PC-3 (cell line): ENCODE results near the gene KCNQ1. TPM values are rescaled to one million over a fixed set of nuclear protein-coding genes. Genes with fewer than 3 reads are reported as not detected.

Source experiments
- ATAC-seq: fragments of 200-7000 bp; cut with Tn5 transposase; 2 replicates; pipeline ENCODE4 v1.9.1; 2020; ENCODE audit warnings: mild to moderate bottlenecking, moderate library complexity
- BruUV-seq: library from RNA; stranded (reverse); fragments of 400-500 nt; replicated peaks from 2 replicates; lab custom pipeline; 2021; lab: Mats Ljungman, UMichigan
- CTCF ChIA-PET: fragments of 300-600 bp; sonication (Branson Sonifier 250); formaldehyde crosslinking; loops from one replicate; lab custom pipeline; 2022; ENCODE audit warnings: antibody characterized with exemption; lab: Charles Lee
- POLR2A ChIA-PET: fragments of 300-600 bp; sonication (Branson Sonifier 250); formaldehyde crosslinking; loops from one replicate; lab custom pipeline; 2022; ENCODE audit warnings: antibody characterized with exemption; ENCODE audit not compliant: unreplicated experiment; lab: Charles Lee
- DNase-seq: peaks from one replicate; pipeline ENCODE4 v3.0.0-alpha.2; 2015
- H2AFZ ChIP-seq: fragments of 300-600 bp; sonication (generic); 2 replicates; pipeline ENCODE4 v1.6.0; 2016; ENCODE audit warnings: antibody characterized with exemption, low read length
- H3F3A ChIP-seq: fragments of 300-600 bp; sonication (generic); one replicate; pipeline ENCODE4 v1.6.0; 2017; ENCODE audit warnings: antibody characterized with exemption, low read length, control low read depth, mild to moderate bottlenecking; ENCODE audit not compliant: unreplicated experiment
- H3K27ac ChIP-seq: fragments of 300-600 bp; sonication (generic); 2 replicates; pipeline ENCODE4 v1.5.1; 2016; ENCODE audit warnings: mild to moderate bottlenecking, low read length
- H3K27me3 ChIP-seq: fragments of 300-600 bp; sonication (generic); 2 replicates; pipeline ENCODE4 v1.6.1; 2016; ENCODE audit warnings: low read length, mixed read lengths
- H3K36me3 ChIP-seq: fragments of 300-600 bp; sonication (generic); 2 replicates; pipeline ENCODE4 v1.6.1; 2016; ENCODE audit warnings: low read depth, mixed run types, low read length, mixed read lengths
- H3K4me1 ChIP-seq: fragments of 300-600 bp; sonication (generic); 2 replicates; pipeline ENCODE4 v1.5.1; 2016; ENCODE audit warnings: low read length; ENCODE audit not compliant: insufficient read depth
- H3K4me2 ChIP-seq: fragments of 300-600 bp; sonication (generic); 2 replicates; pipeline ENCODE4 v1.6.0; 2016; ENCODE audit warnings: low read length
- H3K4me3 ChIP-seq: fragments of 300-600 bp; sonication (generic); 2 replicates; pipeline ENCODE4 v1.5.1; 2016; ENCODE audit warnings: mild to moderate bottlenecking, low read length, mixed read lengths
- H3K79me2 ChIP-seq: fragments of 300-600 bp; sonication (generic); 2 replicates; pipeline ENCODE4 v1.6.1; 2017; ENCODE audit warnings: low read length, mixed read lengths
- H3K9ac ChIP-seq: fragments of 300-600 bp; sonication (generic); 2 replicates; pipeline ENCODE4 v1.6.0; 2016; ENCODE audit warnings: mild to moderate bottlenecking, low read length
- H3K9me2 ChIP-seq: fragments of 300-600 bp; sonication (generic); replicated peaks from 2 replicates; pipeline ENCODE4 v1.6.1; 2016; ENCODE audit warnings: mixed run types, low read length, mixed read lengths
- H3K9me3 ChIP-seq: fragments of 300-600 bp; sonication (generic); 2 replicates; pipeline ENCODE4 v1.6.1; 2016; ENCODE audit warnings: low read length, mixed read lengths
- H4K20me1 ChIP-seq: fragments of 300-600 bp; sonication (generic); 2 replicates; pipeline ENCODE4 v1.6.1; 2016; ENCODE audit warnings: low read length, mixed read lengths
- CTCF ChIP-seq: fragments of 300-600 bp; sonication (generic); conservative IDR thresholded peaks from 2 replicates; pipeline ENCODE4 v1.5.1; 2017; ENCODE audit warnings: antibody characterized with exemption, low read depth, mild to moderate bottlenecking, low read length
- EZH2 ChIP-seq: fragments of 300-600 bp; sonication (generic); IDR thresholded peaks from one replicate; pipeline ENCODE4 v1.6.1; 2017; ENCODE audit warnings: antibody characterized with exemption, mild to moderate bottlenecking, low read length; ENCODE audit not compliant: unreplicated experiment
- EZH2phosphoT487 ChIP-seq: fragments of 300-600 bp; sonication (generic); IDR thresholded peaks from 2 replicates; pipeline ENCODE4 v1.6.1; 2018; ENCODE audit warnings: mild to moderate bottlenecking, antibody characterized with exemption, low read length, borderline replicate concordance
- intact Hi-C: fragments of 100-400 bp; cut with micrococcal nuclease; formaldehyde crosslinking; loops from 2 replicates; pipeline ENCODE4 v1.9.0; 2023
- total RNA-seq: library from RNA; depleted of rRNA; stranded (reverse); fragments of >200 nt; gene quantifications from 2 replicates; pipeline ENCODE4 v1.2.3, GENCODE V29; 2014

The KCNQ1 gene
- total RNA-seq, 1 experiment from 2014 or later: 0.40 TPM

GRCh38 chr11:2819316-2819715 lies 374.5 kb downstream of the KCNQ1 start:
- H2AFZ ChIP-seq: no peak overlapping the region
- no peak overlapping the region for H3K27ac ChIP-seq
- no peaks in the 10 kb centered on the region for H3K4me1 ChIP-seq
- ATAC-seq: no peak
- H3K27me3 ChIP-seq: no peaks in the 10 kb centered on the region
- no peaks in the 10 kb centered on the region for H3K36me3 ChIP-seq
- no peak for TF ChIP-seq EZH2phosphoT487
- TF ChIP-seq EZH2: no peak
- TF ChIP-seq CTCF: no peak
- ChIA-PET CTCF (no interaction called here), POLR2A (no interaction called here)
- no peaks in the 10 kb centered on the region for H3F3A ChIP-seq
- no peak overlapping the region for H3K9ac ChIP-seq
- no peak overlapping the region for H3K4me3 ChIP-seq
- no peak overlapping the region for H3K4me2 ChIP-seq
- intact Hi-C loops: no loop called here
- H3K9me2 ChIP-seq: no peaks in the 10 kb centered on the region
- H3K79me2 ChIP-seq: no peaks in the 10 kb centered on the region
- peaks cover 9% of the 10 kb centered on the region; the same call in 1 of the 2 replicates for H3K9me3 ChIP-seq
- no peak for DNase-seq
- H4K20me1 ChIP-seq: no peaks in the 10 kb centered on the region
- no TSS peak for BruUV-seq

- TF ChIP-seq EZH2 (no peak), EZH2phosphoT487 (no peak), CTCF (no peak)
- Histone ChIP-seq H2AFZ (no peak overlapping the region), H4K20me1 (no peaks in the 10 kb centered on the region), H3K4me3 (no peak overlapping the region), H3K27me3 (no peaks in the 10 kb centered on the region), H3K27ac (no peak overlapping the region), H3K36me3 (no peaks in the 10 kb centered on the region), H3K4me2 (no peak overlapping the region), H3K9me3 (peaks cover 9% of the 10 kb centered on the region; the same call in 1 of the 2 replicates), H3K9ac (no peak overlapping the region), H3K4me1 (peaks cover 11% of the 10 kb centered on the region), H3K9me2 (no peaks in the 10 kb centered on the region), H3K79me2 (no peaks in the 10 kb centered on the region), H3F3A (no peaks in the 10 kb centered on the region)
- DNase-seq (no peak), ATAC-seq (no peak)
- ChIA-PET POLR2A (no interaction called here), CTCF (no interaction called here)
- intact Hi-C loops: no loop called here
- BruUV-seq: no TSS peak
Observed at GRCh38 chr11:2820976-2821375, 376.2 kb downstream of the KCNQ1 start.

GRCh38 chr11:2821891-2822290 lies 377.1 kb downstream of the KCNQ1 start:
- no peak overlapping the region for H3K4me3 ChIP-seq
- no peaks in the 10 kb centered on the region for H3K79me2 ChIP-seq
- no peak overlapping the region for H3K27ac ChIP-seq
- ATAC-seq (no peak), DNase-seq (no peak)
- ChIA-PET POLR2A (no interaction called here), CTCF (no interaction called here)
- H4K20me1 ChIP-seq: no peaks in the 10 kb centered on the region
- H3K27me3 ChIP-seq: no peaks in the 10 kb centered on the region
- BruUV-seq: no TSS peak
- no peaks in the 10 kb centered on the region for H3K9me2 ChIP-seq
- peaks cover 19% of the 10 kb centered on the region for H3K4me1 ChIP-seq
- H2AFZ ChIP-seq: no peak overlapping the region
- no peaks in the 10 kb centered on the region for H3F3A ChIP-seq
- intact Hi-C loops: no loop called here
- H3K9ac ChIP-seq: no peak overlapping the region
- no peak overlapping the region for H3K4me2 ChIP-seq
- peaks cover 9% of the 10 kb centered on the region; the same call in 1 of the 2 replicates for H3K9me3 ChIP-seq
- no peaks in the 10 kb centered on the region for H3K36me3 ChIP-seq
- TF ChIP-seq CTCF (no peak), EZH2 (no peak), EZH2phosphoT487 (no peak)
